HG02759 (cell line): ENCODE data around the gene FAM98B.

Experiments
- ATAC-seq: cut with Tn5 transposase; IDR thresholded peaks from one replicate; pipeline ENCODE4 v1.9.1; 2021; ENCODE audit warnings: mild to moderate bottlenecking, moderate library complexity; ENCODE audit not compliant: unreplicated experiment

FAM98B gene

GRCh38 chr15:38535491-38536200 lies 81.7 kb downstream of the FAM98B start:
- no peak for ATAC-seq

- no peak for ATAC-seq
Observed at GRCh38 chr15:38536201-38536676, 82.3 kb downstream of the FAM98B start.
